CD8-positive, alpha-beta memory T cell (primary cell): ENCODE data around the gene TXNDC5. TPM values are rescaled to one million over a fixed set of nuclear protein-coding genes. Genes with fewer than 3 reads are reported as not detected.

Experiments used
- CTCF ChIA-PET: fragments of 350-600 bp; sonication (Branson Sonifier 250); formaldehyde crosslinking; loops from one replicate; lab custom pipeline; 2021; ENCODE audit warnings: antibody characterized with exemption; lab: Charles Lee
- POLR2A ChIA-PET: fragments of 350-600 bp; sonication (Branson Sonifier 250); formaldehyde crosslinking; loops from one replicate; lab custom pipeline; 2021; ENCODE audit warnings: antibody characterized with exemption; lab: Charles Lee
- DNase-seq, 5 donors: peaks; one replicate each; pipeline versions ENCODE4 v3.0.0 to v3.0.0-alpha.2; 2020 to 2022; ENCODE audit warnings: mixed read lengths in 1 of 5
- H3K27ac ChIP-seq: one replicate; pipeline ENCODE4 v1.7.0; 2013; ENCODE audit warnings: low read depth, mild to moderate bottlenecking, low read length, moderate library complexity
- H3K27me3 ChIP-seq: 2 replicates; pipeline ENCODE4 v1.7.0; 2013; ENCODE audit warnings: low read length, mild to moderate bottlenecking; ENCODE audit not compliant: insufficient read depth, poor library complexity, severe bottlenecking
- H3K36me3 ChIP-seq: 2 replicates; pipeline ENCODE4 v1.7.0; 2013; ENCODE audit warnings: mild to moderate bottlenecking, low read length, moderate library complexity; ENCODE audit not compliant: insufficient read depth
- H3K4me1 ChIP-seq: 2 replicates; pipeline ENCODE4 v1.7.0; 2013; ENCODE audit warnings: mild to moderate bottlenecking, low read length, moderate library complexity; ENCODE audit not compliant: insufficient read depth
- H3K4me3 ChIP-seq: 2 replicates; pipeline ENCODE4 v1.7.0; 2013; ENCODE audit warnings: mild to moderate bottlenecking, low read length
- H3K9me3 ChIP-seq: 2 replicates; pipeline ENCODE4 v1.7.0; 2013; ENCODE audit warnings: mild to moderate bottlenecking, low read length
- H3K27ac Mint-ChIP-seq, 8 donors: one replicate each; pipeline ENCODE4 v1.8.0; 2020 to 2021; ENCODE audit warnings: mixed read lengths in 8 of 8, mild to moderate bottlenecking in 6 of 8, inconsistent platforms in 3 of 8, moderate library complexity in 3 of 8
- H3K27me3 Mint-ChIP-seq, 2 donors: one replicate each; pipeline ENCODE4 v1.8.0; 2020 to 2021; ENCODE audit warnings: mixed read lengths in 2 of 2, mild to moderate bottlenecking in 1 of 2, moderate library complexity in 1 of 2
- H3K36me3 Mint-ChIP-seq, 3 donors: one replicate each; pipeline ENCODE4 v1.8.0; 2020 to 2021; ENCODE audit warnings: mixed read lengths in 3 of 3, inconsistent platforms in 1 of 3, mild to moderate bottlenecking in 1 of 3
- H3K4me1 Mint-ChIP-seq, 3 donors: one replicate each; pipeline ENCODE4 v1.8.0; 2020 to 2021; ENCODE audit warnings: mixed read lengths in 3 of 3, inconsistent platforms in 1 of 3, mild to moderate bottlenecking in 1 of 3
- H3K4me3 Mint-ChIP-seq, 7 donors: one replicate each; pipeline ENCODE4 v1.8.0; 2020 to 2021; ENCODE audit warnings: mixed read lengths in 7 of 7, mild to moderate bottlenecking in 6 of 7, moderate library complexity in 4 of 7, inconsistent platforms in 2 of 7
- H3K9me3 Mint-ChIP-seq, 5 donors: one replicate each; pipeline ENCODE4 v1.8.0; 2020 to 2022; ENCODE audit warnings: mixed read lengths in 5 of 5, mild to moderate bottlenecking in 3 of 5, moderate library complexity in 2 of 5, inconsistent platforms in 1 of 5
- polyA plus RNA-seq: library from polyadenylated mRNA; unstranded; fragments of 300-500 nt; fragmentation: Illumina TruSeq; gene quantifications from one replicate; pipeline ENCODE4 v1.2.3, GENCODE V29; 2021
- total RNA-seq, 2 experiments: library from RNA; stranded (reverse); gene quantifications; one replicate each; pipeline ENCODE4 v1.2.3, GENCODE V29; 2021

TXNDC5 gene
- total and polyA plus RNA-seq, 3 experiments from 2014 or later: 34.7 to 79.8 (median 77.9) TPM

- H3K4me1 Mint-ChIP-seq: no peaks in the 10 kb centered on the region
Observed at GRCh38 chr6:7832904-7833750, 77.5 kb downstream of the TXNDC5 start.

More at GRCh38 chr6:7832904-7833750, 77.5 kb downstream of the TXNDC5 start:
- no peaks in the 10 kb centered on the region for H3K9me3 Mint-ChIP-seq
- H3K27ac Mint-ChIP-seq: no peak overlapping the region
- no peak overlapping the region for H3K4me3 ChIP-seq
- ChIA-PET CTCF (no interaction called here), POLR2A (no interaction called here)
- no peak for DNase-seq
- H3K27me3 ChIP-seq: no peaks in the 10 kb centered on the region
- H3K4me1 ChIP-seq: no peaks in the 10 kb centered on the region
- no peaks in the 10 kb centered on the region for H3K36me3 Mint-ChIP-seq
- H3K9me3 ChIP-seq: no peaks in the 10 kb centered on the region
- H3K4me3 Mint-ChIP-seq: no peak overlapping the region
- H3K27me3 Mint-ChIP-seq: peaks cover 4 to 19% of the 10 kb centered on the region in 2 donors
- no peak overlapping the region for H3K27ac ChIP-seq
- no peaks in the 10 kb centered on the region for H3K36me3 ChIP-seq

Other genes starting within 250 kb of the TXNDC5 start
- gene BMP6, start 184.7 kb downstream of the TXNDC5 start, total RNA-seq: not detected
- gene BMP6, start 184.7 kb downstream of the TXNDC5 start, polyA plus RNA-seq: not detected
- 10 to 100 TPM; 20.0 to 22.6 TPM for gene BLOC1S5, start 153.6 kb upstream of the TXNDC5 start, total RNA-seq
- gene BLOC1S5, start 153.6 kb upstream of the TXNDC5 start, polyA plus RNA-seq: 27.9 TPM
- 10 to 100 TPM; 71.2 to 76.0 TPM for gene EEF1E1, start 191.8 kb upstream of the TXNDC5 start, total RNA-seq
- gene EEF1E1, start 191.8 kb upstream of the TXNDC5 start, polyA plus RNA-seq: 48.3 TPM